HCT116 (cell line): Measurements from ENCODE around the gene OOSP1. TPM values are rescaled to one million over a fixed set of nuclear protein-coding genes. Genes with fewer than 3 reads are reported as not detected.

ENCODE experiments used
- ATAC-seq: fragments of 200-7000 bp; cut with Tn5 transposase; 2 replicates; pipeline ENCODE4 v1.9.1; 2020; ENCODE audit warnings: mild to moderate bottlenecking, moderate library complexity
- BruUV-seq: library from RNA; stranded (reverse); fragments of 400-500 nt; replicated peaks from 2 replicates; lab custom pipeline; 2021; lab: Mats Ljungman, UMichigan
- CTCF ChIA-PET: fragments of 300-600 bp; sonication (Branson Sonifier 250); formaldehyde crosslinking; loops from one replicate; lab custom pipeline; 2021; ENCODE audit warnings: antibody characterized with exemption; lab: Charles Lee
- POLR2A ChIA-PET: fragments of 300-600, 350-600 bp; sonication (Branson Sonifier 250); formaldehyde crosslinking; loops from one replicate; lab custom pipeline; 2021; ENCODE audit warnings: antibody characterized with exemption; lab: Charles Lee
- RAD21 ChIA-PET, 2 experiments: fragments of 300-600 bp; sonication (Branson Sonifier 250); formaldehyde crosslinking; loops; one replicate each; lab custom pipeline; 2023; ENCODE audit warnings: low total read pairs in 2 of 2; ENCODE audit not compliant: uncharacterized antibody in 2 of 2, unreplicated experiment in 2 of 2, low non-redundant PET in 1 of 2; lab: Charles Lee
- DNase-seq: peaks from one replicate; pipeline ENCODE4 v3.0.0-alpha.2; 2010; ENCODE audit warnings: low read depth, low spot score
- H2AFZ ChIP-seq: fragments of 200-600 bp; shearing (Covaris generic), sonication (generic); 2 replicates; pipeline ENCODE4 v1.6.1; 2017; ENCODE audit warnings: low read depth, mixed run types, mixed read lengths, antibody characterized with exemption, low read length; ENCODE audit not compliant: poor library complexity, severe bottlenecking
- H3K27ac ChIP-seq: 2 replicates; pipeline ENCODE4 v1.5.1; 2012; ENCODE audit warnings: low read depth, low read length
- H3K27me3 ChIP-seq: fragments of 200-600 bp; sonication (generic); 2 replicates; pipeline ENCODE4 v1.6.1; 2016; ENCODE audit warnings: mixed run types, low read length, mixed read lengths; ENCODE audit not compliant: insufficient read depth
- H3K36me3 ChIP-seq, 2 experiments: fragments of 200-500 bp in 1 of 2; fragments of 200-600 bp in 1 of 2; sonication (Bioruptor generic) in 1 of 2; sonication (generic) in 1 of 2; 2 replicates each; pipeline versions ENCODE4 v1.5.1 to v1.6.1; 2014 to 2016; ENCODE audit warnings: low read length in 2 of 2, inconsistent platforms in 1 of 2, mixed read lengths in 1 of 2, mixed run types in 1 of 2; ENCODE audit not compliant: insufficient read depth in 2 of 2, control insufficient read depth in 1 of 2
- H3K4me1 ChIP-seq, 2 experiments: fragments of 200-600 bp in 1 of 2; sonication (generic) in 1 of 2; 2 replicates each; pipeline versions ENCODE4 v1.5.1 to v1.6.1; 2012 to 2017; ENCODE audit warnings: low read length in 2 of 2, inconsistent platforms in 1 of 2, mild to moderate bottlenecking in 1 of 2, mixed read lengths in 1 of 2, mixed run types in 1 of 2, moderate library complexity in 1 of 2; ENCODE audit not compliant: insufficient read depth in 2 of 2, control insufficient read depth in 1 of 2
- H3K4me2 ChIP-seq: fragments of 200-600 bp; sonication (generic); 2 replicates; pipeline ENCODE4 v1.6.1; 2017; ENCODE audit warnings: mixed run types, low read length, mixed read lengths
- H3K4me3 ChIP-seq, 2 experiments: fragments of 200-600 bp in 1 of 2; sonication (generic) in 1 of 2; replicated peaks in 1 of 2; 2 replicates each; pipeline ENCODE4 v1.5.1; 2011 to 2016; ENCODE audit warnings: low read length in 2 of 2, control low read depth in 1 of 2, low read depth in 1 of 2, mild to moderate bottlenecking in 1 of 2, mixed read lengths in 1 of 2, mixed run types in 1 of 2
- H3K79me2 ChIP-seq: fragments of 200-600 bp; sonication (generic); 2 replicates; pipeline ENCODE4 v1.6.1; 2017; ENCODE audit warnings: mild to moderate bottlenecking, mixed run types, low read length, moderate library complexity, mixed read lengths; ENCODE audit not compliant: insufficient read depth
- H3K9ac ChIP-seq: fragments of 200-600 bp; sonication (generic); 2 replicates; pipeline ENCODE4 v1.6.1; 2016; ENCODE audit warnings: low read length, mixed read lengths
- H3K9me2 ChIP-seq: fragments of 200-600 bp; sonication (generic), shearing (Covaris generic); 2 replicates; pipeline ENCODE4 v1.6.1; 2017; ENCODE audit warnings: mixed run types, mild to moderate bottlenecking, moderate library complexity; ENCODE audit not compliant: insufficient read depth
- H3K9me3 ChIP-seq, 2 experiments: fragments of 200-500 bp in 1 of 2; fragments of 200-600 bp in 1 of 2; sonication (Bioruptor generic) in 1 of 2; sonication (generic) in 1 of 2; 2 replicates each; pipeline ENCODE4 v1.6.1; 2014 to 2017; ENCODE audit warnings: low read length in 2 of 2, mixed read lengths in 2 of 2, inconsistent platforms in 1 of 2, low read depth in 1 of 2, mild to moderate bottlenecking in 1 of 2, mixed run types in 1 of 2, moderate library complexity in 1 of 2; ENCODE audit not compliant: control insufficient read depth in 1 of 2, insufficient read depth in 1 of 2
- H4K20me1 ChIP-seq: fragments of 200-600 bp; sonication (generic), shearing (Covaris generic); 2 replicates; pipeline ENCODE4 v1.6.1; 2017; ENCODE audit warnings: mixed run types, mild to moderate bottlenecking, moderate library complexity; ENCODE audit not compliant: insufficient read depth
- CBX3 ChIP-seq: IDR thresholded peaks from 2 replicates; pipeline ENCODE4 v1.6.1; 2012; ENCODE audit warnings: low read depth
- EGR1 ChIP-seq: IDR thresholded peaks from 2 replicates; pipeline ENCODE4 v1.6.1; 2012; ENCODE audit warnings: low read depth
- ELF1 ChIP-seq: IDR thresholded peaks from 2 replicates; pipeline ENCODE4 v1.6.1; 2012; ENCODE audit warnings: low read depth, borderline replicate concordance
- EZH2 ChIP-seq: fragments of 200-600 bp; sonication (generic); IDR thresholded peaks from 2 replicates; pipeline ENCODE4 v1.6.1; 2017; ENCODE audit warnings: antibody characterized with exemption, mixed run types
- JUND ChIP-seq: IDR thresholded peaks from 2 replicates; pipeline ENCODE4 v1.6.1; 2012
- POLR2A ChIP-seq: IDR thresholded peaks from 2 replicates; pipeline ENCODE4 v1.7.0; 2011; ENCODE audit warnings: borderline replicate concordance; ENCODE audit not compliant: insufficient read depth, insufficient read length; ENCODE audit errors: extremely low read depth
- RAD21 ChIP-seq: IDR thresholded peaks from 2 replicates; pipeline ENCODE4 v1.6.1; 2012; ENCODE audit warnings: low read depth, mild to moderate bottlenecking
- SP1 ChIP-seq: IDR thresholded peaks from 2 replicates; pipeline ENCODE4 v1.6.1; 2012; ENCODE audit warnings: low read depth
- TCF7L2 ChIP-seq: IDR thresholded peaks from 2 replicates; pipeline ENCODE4 v1.7.0; 2011; ENCODE audit warnings: borderline replicate concordance, inconsistent platforms; ENCODE audit not compliant: insufficient read depth, insufficient read length; ENCODE audit errors: extremely low read depth
- intact Hi-C: fragments of 100-400 bp; cut with micrococcal nuclease; formaldehyde crosslinking; loops from 2 replicates; pipeline ENCODE4 v1.10.0; 2022
- total RNA-seq: library from RNA; stranded (reverse); gene quantifications from one replicate; pipeline ENCODE4 v1.2.1, GENCODE V29; 2021; ENCODE audit not compliant: unreplicated experiment
- TF ChIP-seq, protein P1 (sequence below), 3 experiments: fragments of 200-600 bp in 1 of 3; sonication (generic) in 1 of 3; IDR thresholded peaks in 2 of 3; conservative IDR thresholded peaks in 1 of 3; 2 replicates each; pipeline ENCODE4 v1.5.1; 2012 to 2017; ENCODE audit warnings: low read depth in 2 of 3, low read length in 2 of 3, antibody characterized with exemption in 1 of 3, borderline replicate concordance in 1 of 3, control low read depth in 1 of 3, mild to moderate bottlenecking in 1 of 3, mixed read lengths in 1 of 3, mixed run types in 1 of 3, moderate library complexity in 1 of 3; ENCODE audit not compliant: insufficient read depth in 1 of 3
- TF ChIP-seq, protein P2 (sequence below): IDR thresholded peaks from 2 replicates; pipeline ENCODE4 v1.6.1; 2012

OOSP1 gene
- total RNA-seq, 1 experiment from 2014 or later = not detected

DNA sequence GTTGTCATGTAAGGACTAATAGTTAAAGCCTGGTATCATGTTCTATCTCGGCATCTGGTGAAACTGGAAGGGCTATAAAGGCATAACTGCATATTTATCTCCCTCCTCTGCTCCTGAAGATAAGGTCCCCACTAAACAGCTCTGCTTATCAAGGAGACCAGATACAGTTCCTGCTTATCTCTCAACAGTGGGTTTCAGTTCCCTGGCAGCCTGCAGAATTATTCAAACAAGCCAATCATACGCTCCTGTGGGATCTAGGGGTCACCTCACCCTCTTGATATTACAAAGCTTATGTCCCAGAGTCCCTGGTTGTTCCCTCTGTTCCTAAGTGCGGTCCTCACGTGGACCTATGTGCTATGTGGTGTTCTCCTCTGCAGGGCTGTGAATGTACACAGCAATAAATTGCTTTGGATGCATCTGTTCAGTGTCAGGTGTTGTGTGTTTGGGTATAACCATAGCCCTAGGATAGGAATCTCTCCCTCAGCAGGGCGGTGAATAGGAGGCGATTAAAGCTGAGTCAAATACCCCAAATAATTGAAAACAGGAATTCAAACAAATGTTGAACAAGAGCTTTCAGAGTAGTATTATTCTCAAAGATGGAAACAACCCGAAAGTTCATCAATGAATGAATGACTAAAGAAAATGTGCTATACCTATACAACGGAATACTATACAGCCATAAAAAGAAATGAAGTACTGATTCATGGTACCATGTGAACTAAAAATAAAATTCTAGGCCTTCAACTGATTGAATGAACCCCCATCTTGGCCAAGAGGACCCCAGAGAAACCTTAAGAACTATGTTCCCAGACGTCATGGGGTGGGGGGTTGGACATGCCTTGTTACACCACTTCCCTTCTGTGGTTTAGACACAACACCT, 22.5 kb downstream of the OOSP1 start:
- no peak overlapping the region for H3K4me2 ChIP-seq
- H2AFZ ChIP-seq = no peak overlapping the region
- TF ChIP-seq, protein P1, sequence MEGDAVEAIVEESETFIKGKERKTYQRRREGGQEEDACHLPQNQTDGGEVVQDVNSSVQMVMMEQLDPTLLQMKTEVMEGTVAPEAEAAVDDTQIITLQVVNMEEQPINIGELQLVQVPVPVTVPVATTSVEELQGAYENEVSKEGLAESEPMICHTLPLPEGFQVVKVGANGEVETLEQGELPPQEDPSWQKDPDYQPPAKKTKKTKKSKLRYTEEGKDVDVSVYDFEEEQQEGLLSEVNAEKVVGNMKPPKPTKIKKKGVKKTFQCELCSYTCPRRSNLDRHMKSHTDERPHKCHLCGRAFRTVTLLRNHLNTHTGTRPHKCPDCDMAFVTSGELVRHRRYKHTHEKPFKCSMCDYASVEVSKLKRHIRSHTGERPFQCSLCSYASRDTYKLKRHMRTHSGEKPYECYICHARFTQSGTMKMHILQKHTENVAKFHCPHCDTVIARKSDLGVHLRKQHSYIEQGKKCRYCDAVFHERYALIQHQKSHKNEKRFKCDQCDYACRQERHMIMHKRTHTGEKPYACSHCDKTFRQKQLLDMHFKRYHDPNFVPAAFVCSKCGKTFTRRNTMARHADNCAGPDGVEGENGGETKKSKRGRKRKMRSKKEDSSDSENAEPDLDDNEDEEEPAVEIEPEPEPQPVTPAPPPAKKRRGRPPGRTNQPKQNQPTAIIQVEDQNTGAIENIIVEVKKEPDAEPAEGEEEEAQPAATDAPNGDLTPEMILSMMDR (IDR thresholded peaks at IDR 0.05 in 2 of 3, conservative IDR thresholded peaks at IDR 0.05 in 1 of 3; ENCODE audit: borderline replicate concordance in 1 of 3, insufficient read depth in 1 of 3, low read depth in 2 of 3, low read length in 2 of 3) = no peak
- TF ChIP-seq ELF1 (no peak), SP1 (no peak)
- no peaks in the 10 kb centered on the region for H3K27me3 ChIP-seq
- no peaks in the 10 kb centered on the region for H3K36me3 ChIP-seq
- H3K79me2 ChIP-seq = no peaks in the 10 kb centered on the region
- no peak overlapping the region for H3K9ac ChIP-seq
- ATAC-seq = no peak
- no TSS peak for BruUV-seq
- RAD21 ChIA-PET = no interaction called here
- H3K9me3 ChIP-seq = no peaks in the 10 kb centered on the region
- intact Hi-C loops = no loop called here
- H3K27ac ChIP-seq = no peak overlapping the region
- POLR2A ChIA-PET = no interaction called here
- H4K20me1 ChIP-seq = no peaks in the 10 kb centered on the region
- H3K4me1 ChIP-seq = 0 out of 4 replicates have a peak, but pooled peaks cover 0 to 3% of the 10 kb centered on the region in 2 experiments
- CTCF ChIA-PET = no interaction called here
- no peak for DNase-seq
- H3K9me2 ChIP-seq = no peaks in the 10 kb centered on the region
- H3K4me3 ChIP-seq = no peak overlapping the region

DNA sequence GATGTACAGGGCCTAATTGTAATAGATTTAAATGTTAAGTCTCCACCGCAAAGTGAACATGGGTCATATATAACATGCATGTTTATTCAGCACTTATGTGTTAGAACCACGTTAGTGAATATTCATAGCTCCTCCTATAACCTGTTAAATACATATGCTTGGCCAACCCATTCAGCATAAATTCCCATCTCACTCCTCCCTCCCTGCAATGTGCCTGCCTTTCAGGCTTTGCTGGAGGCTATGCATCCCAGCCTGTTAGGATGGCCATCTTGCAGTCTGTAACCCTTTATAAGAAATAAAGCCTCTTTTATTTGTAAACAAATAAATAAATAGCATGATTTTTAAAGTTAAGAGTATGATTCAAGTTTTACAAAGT, 23.9 kb downstream of the OOSP1 start:
- POLR2A ChIA-PET = no interaction called here
- ATAC-seq (no peak), DNase-seq (no peak)
- CTCF ChIA-PET = no interaction called here
- BruUV-seq = no TSS peak
- Histone ChIP-seq H3K9me3 (no peaks in the 10 kb centered on the region), H3K4me1 (0 out of 4 replicates have a peak, but pooled peaks cover 0 to 2% of the 10 kb centered on the region in 2 experiments), H3K27me3 (no peaks in the 10 kb centered on the region), H3K27ac (no peak overlapping the region), H4K20me1 (no peaks in the 10 kb centered on the region), H2AFZ (no peak overlapping the region), H3K9ac (no peak overlapping the region), H3K4me2 (no peak overlapping the region), H3K79me2 (no peaks in the 10 kb centered on the region), H3K4me3 (no peak overlapping the region), H3K36me3 (no peaks in the 10 kb centered on the region), H3K9me2 (no peaks in the 10 kb centered on the region)
- intact Hi-C loops = no loop called here
- RAD21 ChIA-PET = no interaction called here
- TF ChIP-seq, protein P1 (IDR thresholded peaks at IDR 0.05 in 2 of 3, conservative IDR thresholded peaks at IDR 0.05 in 1 of 3; ENCODE audit: borderline replicate concordance in 1 of 3, insufficient read depth in 1 of 3, low read depth in 2 of 3, low read length in 2 of 3) = no peak
- TF ChIP-seq SP1 = no peak
- no peak for TF ChIP-seq EZH2
- no peak for TF ChIP-seq TCF7L2
- no peak for TF ChIP-seq POLR2A
- TF ChIP-seq, protein P2, sequence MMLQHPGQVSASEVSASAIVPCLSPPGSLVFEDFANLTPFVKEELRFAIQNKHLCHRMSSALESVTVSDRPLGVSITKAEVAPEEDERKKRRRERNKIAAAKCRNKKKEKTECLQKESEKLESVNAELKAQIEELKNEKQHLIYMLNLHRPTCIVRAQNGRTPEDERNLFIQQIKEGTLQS = no peak
- no peak for TF ChIP-seq ELF1
- no peak for TF ChIP-seq RAD21
- no peak for TF ChIP-seq CBX3
- no peak for TF ChIP-seq EGR1
- TF ChIP-seq JUND = no peak
